GM18951 (cell line): ENCODE results near the gene CST8.

ENCODE experiments used
- POLR2A ChIP-seq: IDR thresholded peaks from 4 replicates; pipeline ENCODE4 v1.6.1; 2011; ENCODE audit warnings: mild to moderate bottlenecking; ENCODE audit not compliant: insufficient read length, insufficient read depth; ENCODE audit errors: extremely low read depth
- in situ Hi-C: fragments of 300-500 bp; cut with MboI; formaldehyde crosslinking; loops from one replicate; pipeline ENCODE4 v1.12.0; 2022; ENCODE audit warnings: low sequenced_read_pairs, mixed read lengths, inconsistent platforms; ENCODE audit not compliant: unreplicated experiment

CST8 gene

DNA sequence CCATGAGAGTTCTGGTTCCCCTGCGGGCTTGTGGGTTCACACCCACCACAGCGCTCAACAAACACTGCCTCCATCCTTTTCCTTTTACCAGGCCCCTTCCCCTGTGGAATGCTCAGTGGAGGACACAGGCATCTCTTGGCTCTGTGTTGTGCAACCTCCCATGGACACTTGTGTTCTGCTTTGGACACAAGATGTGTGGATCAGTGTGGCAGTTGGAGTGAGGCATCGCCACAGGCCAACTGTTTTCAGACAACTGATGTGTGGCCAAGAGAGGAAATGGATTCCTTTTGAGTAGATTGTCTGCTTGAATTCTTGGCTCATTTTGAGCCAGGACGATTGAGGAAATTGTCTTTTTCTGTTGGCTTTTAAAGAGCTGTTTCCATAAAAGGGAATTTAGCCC lies 26.8 kb downstream of the CST8 start:
- in situ Hi-C loops, result no loop called here
- TF ChIP-seq POLR2A, result no peak

DNA sequence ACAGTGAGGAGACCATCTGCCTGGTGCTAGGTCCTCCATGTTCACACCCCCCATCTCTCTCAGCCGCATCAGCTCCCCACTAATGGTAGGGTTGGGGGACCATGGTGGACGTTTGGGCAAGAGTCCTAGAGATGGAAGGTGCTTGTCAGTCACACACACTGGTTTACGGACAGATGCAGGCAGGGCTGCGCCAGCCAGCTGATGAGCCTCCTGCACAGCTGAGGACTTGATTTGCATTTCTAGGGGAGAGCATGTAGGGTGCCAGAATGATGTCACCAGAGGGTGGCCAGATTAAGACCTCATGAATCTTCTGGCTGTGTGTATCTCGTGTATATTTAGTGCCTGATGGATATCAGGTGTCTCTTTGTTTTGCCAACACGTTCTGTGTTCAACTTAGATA lies 28.6 kb downstream of the CST8 start:
- TF ChIP-seq POLR2A, result no peak
- in situ Hi-C loops, result no loop called here

DNA sequence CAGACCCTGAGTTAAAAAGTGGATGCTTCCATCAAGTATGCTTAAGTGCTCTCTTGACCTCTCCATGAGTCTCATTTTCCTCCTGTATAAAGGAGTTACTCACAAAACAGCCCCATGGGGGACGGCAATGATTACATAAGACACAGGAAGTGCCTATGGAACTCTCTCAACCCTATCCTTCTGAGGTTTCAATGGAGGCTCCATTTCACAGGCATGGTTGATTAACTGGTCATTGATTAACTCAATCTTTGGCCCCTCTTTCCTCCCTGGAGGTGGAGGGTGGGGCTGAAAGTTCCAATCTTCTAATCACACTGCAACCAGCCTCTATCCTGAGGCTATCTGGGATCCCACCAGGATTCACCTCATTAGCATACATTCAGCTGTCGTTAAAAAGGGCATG lies 29.3 kb downstream of the CST8 start:
- in situ Hi-C loops, result no loop called here
- TF ChIP-seq POLR2A, result no peak

DNA sequence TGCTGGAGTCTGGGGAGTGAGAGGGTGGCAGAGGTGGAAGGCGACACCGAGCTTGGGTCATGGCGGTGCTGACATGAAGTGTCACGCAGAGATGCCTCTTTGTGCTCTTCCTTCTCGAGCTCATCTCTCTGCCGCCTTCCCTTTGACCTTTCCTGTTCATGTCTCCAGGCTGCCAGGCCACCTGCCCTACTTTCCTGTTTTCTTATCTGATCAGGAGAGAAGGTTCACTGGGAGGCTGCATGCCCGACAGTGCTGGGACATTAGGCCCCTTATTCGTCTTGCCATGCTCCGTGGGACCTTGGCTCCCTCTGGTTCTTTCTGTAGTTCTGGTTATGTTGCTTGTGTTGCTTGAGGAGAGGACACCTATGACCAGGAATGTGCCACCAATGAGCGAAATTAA lies 33.2 kb downstream of the CST8 start:
- no peak for TF ChIP-seq POLR2A
- in situ Hi-C loops, result no loop called here

DNA sequence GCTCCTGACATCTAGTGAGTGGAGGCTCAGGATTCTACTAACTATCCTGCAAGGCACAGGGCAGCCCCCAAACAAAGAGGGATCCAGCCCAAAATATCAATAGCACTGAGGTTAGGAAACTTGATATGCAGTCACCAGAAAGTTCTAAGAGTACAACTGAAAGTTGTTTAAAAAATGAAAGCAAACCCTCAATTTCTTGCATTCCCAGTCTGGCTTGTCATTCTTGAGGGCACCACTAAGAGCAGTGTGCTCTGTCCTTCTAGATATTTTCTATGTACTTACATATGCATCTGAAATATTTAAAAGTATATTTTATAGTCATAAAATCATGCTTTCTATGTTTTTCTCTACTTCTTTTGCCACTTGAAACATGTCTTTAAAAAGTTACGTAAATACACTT lies 35.9 kb downstream of the CST8 start:
- TF ChIP-seq POLR2A, result no peak
- in situ Hi-C loops, result no loop called here

DNA sequence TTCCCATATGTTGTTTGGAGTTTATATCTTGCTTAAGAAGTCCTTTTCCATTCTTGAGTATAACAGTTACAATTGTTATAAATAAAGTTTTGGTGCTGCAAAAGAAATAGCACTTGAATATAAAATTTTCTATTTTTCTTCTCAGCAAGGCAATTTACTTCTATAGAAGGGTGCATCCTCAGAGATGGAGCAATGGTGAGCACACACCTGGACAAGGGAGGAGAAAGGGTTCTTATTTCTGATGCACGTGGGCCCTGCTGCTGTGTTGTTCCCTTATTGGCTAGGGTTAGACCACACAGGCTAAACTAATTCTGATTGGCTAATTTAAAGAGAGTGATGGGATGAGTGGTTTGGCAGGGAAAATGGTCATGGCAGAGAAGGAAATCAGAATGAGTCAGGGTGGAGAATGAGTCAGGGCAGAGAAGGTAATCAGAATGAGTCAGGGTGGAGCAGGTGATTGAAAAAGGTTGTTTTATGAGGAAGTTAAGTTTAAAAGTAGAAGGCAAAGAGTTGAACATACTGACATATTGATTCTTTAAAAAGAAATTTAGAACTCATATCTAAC lies 38.0 kb downstream of the CST8 start:
- in situ Hi-C loops, result no loop called here
- TF ChIP-seq POLR2A, result no peak

DNA sequence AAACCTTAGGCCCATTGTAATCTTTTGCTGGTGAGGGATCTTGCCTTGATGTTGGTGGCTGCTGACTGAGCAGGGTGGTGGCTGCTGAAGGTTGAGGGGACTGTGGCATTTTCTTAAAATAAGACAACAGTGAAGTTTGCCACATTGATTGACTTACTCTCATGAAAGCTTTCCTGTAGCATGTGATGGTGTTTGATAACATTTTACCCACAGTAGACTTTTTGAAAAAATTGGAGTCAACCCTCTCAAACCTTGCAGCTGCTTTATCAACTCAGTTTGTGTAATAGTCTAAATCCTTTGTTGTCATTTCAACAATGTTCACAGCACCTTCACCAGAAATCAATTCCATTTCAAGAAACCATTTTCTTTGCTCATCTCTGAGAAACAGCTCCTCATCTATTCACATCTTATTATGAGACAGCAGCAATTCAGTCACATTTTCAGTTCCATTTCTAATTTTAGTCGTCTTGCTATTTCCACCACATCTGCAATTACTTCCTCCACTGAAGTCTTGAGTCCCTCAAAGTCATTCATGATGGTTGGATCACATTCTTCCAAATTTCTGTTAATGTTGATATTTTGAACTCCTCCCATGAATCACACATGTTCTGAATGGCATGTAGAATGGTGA lies 40.1 kb downstream of the CST8 start:
- in situ Hi-C loops, result no loop called here
- no peak for TF ChIP-seq POLR2A

DNA sequence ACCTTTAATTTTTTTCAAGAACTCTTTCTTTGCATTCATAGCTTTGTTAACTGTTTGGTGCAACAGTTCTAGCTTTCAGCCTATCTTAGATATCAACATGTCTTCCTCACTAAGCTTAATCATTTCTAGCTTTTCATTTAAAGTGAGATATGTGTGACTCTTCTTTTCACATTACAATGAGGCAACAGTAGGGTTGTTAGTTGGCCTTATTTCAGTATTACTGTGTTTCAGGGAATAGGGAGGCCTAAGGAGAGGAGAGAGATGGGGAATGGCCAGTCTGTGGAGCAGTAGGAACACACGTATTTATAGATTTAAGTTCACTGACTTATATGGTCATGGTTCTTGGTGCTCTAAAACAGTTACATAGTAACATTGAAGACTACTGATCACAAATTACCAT lies 41.6 kb downstream of the CST8 start:
- in situ Hi-C loops, result no loop called here
- no peak for TF ChIP-seq POLR2A

DNA sequence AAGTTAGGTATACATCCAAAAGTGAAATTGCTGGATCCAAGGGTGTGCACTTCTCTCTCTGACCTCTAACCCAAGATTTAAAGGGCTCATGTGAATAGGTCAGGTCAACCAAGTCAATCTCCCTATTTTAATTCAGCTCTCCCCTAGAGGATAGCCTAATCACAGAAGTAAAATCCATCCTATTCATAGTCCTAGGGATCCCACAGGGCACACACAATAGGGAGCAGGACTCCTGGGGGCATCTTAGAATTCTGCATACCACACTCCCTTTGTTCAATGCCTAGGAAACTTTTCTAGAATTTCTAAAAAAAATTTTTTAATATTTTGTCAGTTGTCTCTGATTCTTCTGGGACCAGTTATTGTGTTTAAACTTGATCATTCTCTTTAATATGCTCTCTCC lies 42.2 kb downstream of the CST8 start:
- no peak for TF ChIP-seq POLR2A
- in situ Hi-C loops, result no loop called here

DNA sequence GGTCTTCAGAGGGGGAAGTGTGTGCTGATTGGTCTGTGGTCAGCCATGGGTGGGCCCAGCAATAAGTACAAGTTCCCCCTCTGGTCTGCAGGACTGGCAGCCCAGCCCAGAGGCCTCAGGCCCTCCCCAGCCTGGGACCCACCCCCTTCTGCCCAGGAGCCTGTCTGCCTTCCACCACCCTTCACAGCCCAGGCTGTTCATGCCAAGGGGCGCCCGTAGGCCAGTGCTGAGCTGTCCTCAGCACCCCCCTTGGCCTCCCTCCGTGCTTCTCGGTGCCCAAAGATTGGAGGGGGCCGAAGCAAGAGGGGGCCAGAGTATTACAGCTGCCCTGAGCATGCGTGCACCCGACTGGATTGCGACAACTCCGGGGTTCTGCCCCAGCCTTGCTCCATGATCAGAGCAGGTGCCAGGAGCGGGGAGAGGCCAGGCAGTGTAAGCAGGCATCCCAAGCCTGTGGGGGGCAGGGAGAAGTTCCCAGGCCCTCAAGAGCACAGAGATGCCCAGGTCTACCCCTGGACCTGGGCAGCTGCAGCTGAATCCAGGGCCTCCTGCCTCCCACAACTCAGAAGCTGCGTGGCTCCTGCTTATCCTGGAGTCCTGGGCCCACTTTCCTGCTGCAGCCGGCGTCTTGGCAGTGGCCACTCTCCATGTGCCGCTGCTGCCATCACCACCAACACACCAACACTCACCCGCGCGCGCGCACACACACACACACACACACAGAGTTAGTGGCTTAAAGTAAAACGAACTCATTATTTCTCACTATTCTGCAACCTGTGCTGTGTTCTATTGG lies 44.1 kb downstream of the CST8 start:
- in situ Hi-C loops, result no loop called here
- no peak for TF ChIP-seq POLR2A

DNA sequence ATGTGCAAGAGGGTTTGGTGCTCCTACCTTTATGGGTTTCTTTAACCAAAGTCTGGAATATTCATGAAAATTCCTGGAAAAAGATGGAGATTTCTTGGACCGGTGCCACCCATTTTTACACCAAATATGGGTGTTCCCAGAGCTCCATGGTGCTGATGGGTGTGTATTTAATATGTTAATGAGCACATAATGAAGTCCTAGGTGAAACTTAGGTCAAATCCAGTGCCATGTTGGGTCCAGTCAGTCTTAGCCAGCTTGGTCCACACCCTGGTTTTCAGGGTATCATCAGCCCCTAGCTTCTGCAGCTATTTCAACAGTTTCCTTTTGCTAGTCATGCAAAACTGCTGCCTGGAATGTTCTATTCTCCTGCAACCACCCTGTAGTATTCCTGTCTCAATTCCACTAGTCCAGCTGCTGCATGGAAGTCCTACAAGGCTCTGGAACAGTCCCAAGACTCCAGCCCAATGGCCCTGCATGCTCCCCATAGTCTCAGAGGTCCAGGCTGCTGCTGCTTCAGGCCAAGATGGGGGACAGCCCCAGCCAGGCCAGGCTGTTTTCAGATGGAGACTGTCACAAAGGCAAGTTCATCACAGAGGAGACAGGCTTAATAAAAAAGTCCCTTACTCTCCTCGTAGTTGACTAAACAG lies 45.5 kb downstream of the CST8 start:
- TF ChIP-seq POLR2A, result no peak
- in situ Hi-C loops, result no loop called here

DNA sequence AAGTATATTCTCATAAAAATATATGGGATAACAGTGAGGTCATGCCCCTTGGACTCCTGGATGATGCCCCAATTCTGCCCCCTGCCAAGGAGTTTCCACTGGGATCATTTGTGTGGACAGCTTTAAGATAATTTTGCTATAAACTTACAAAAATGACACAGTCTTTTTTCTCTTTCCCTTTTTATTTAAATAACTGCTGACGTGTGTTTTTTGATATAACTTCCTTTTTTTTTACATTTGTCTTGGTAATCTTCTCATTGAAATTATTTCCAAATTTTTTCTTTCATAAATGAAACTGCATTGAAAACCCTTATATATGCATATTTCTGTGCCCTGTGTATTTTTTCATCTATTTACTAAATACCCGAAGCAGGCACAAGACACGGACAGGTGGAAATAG lies 46.1 kb downstream of the CST8 start:
- no peak for TF ChIP-seq POLR2A
- in situ Hi-C loops, result no loop called here

DNA sequence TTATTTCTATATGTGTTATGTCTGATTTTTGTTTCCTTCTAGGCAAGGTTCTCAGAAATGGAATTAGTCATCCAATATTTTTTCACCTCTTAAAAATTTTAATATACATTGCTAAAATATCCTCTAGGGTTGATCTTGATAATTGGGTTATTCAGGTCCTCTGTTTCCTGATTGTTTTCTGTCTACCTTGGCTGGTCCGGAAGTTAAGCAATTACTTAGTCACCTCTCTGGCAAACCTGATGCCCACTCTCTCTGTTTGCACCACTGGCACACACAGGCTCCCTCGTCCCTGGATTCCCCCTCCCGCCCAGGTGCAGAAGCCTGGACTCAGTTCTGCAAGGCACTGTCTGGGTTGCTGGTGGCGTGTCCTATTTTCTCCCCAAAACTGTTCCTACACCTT lies 49.7 kb downstream of the CST8 start:
- TF ChIP-seq POLR2A, result no peak
- in situ Hi-C loops, result no loop called here

DNA sequence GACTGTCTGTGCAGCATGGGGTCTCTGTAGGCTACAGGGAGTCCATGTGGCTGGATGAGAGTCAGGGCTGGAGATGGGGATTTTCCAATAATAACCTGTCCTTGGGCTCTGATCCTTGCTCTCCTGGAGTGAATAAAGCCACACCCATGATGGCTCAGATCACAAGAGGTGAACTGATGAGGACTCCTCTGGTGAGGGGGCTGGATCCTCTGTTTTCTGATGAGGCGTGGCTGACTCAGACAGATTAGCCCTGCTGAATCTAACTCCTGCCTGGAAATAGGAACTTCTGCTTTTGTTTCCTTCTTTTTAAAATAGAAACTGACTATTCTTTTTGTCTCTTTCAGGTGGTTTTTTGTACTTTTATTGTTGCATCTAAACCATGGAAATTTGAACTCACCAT lies 50.4 kb downstream of the CST8 start:
- TF ChIP-seq POLR2A, result no peak
- in situ Hi-C loops, result no loop called here
